SU-DHL-6 (cell line): ENCODE results near the gene OPHN1.
"Not testable (repeated sequence)": the region's sequence is repeated elsewhere in the genome, so short reads cannot be mapped to it uniquely, and the experiment has no call there.

Experiments used
- H2AFZ ChIP-seq: fragments of 200-600 bp; sonication (generic); 2 replicates; pipeline ENCODE4 v1.6.1; 2014; ENCODE audit warnings: low read depth, mild to moderate bottlenecking, moderate library complexity, mixed read lengths, antibody characterized with exemption, low read length; ENCODE audit not compliant: severe bottlenecking
- H3F3A ChIP-seq: fragments of 200-600 bp; shearing (Covaris generic); 2 replicates; pipeline ENCODE4 v1.6.0; 2016; ENCODE audit warnings: antibody characterized with exemption, mild to moderate bottlenecking; ENCODE audit not compliant: insufficient read depth
- H3K27ac ChIP-seq: fragments of 200-600 bp; sonication (generic); 2 replicates; pipeline ENCODE4 v1.5.1; 2016; ENCODE audit warnings: low read depth, mild to moderate bottlenecking, low read length, moderate library complexity, mixed read lengths
- H3K27me3 ChIP-seq: fragments of 200-600 bp; sonication (generic), shearing (Covaris generic); 2 replicates; pipeline ENCODE4 v1.6.0; 2014; ENCODE audit warnings: mild to moderate bottlenecking, low read length
- H3K36me3 ChIP-seq: fragments of 200-600 bp; sonication (generic); 2 replicates; pipeline ENCODE4 v1.6.1; 2014; ENCODE audit warnings: mild to moderate bottlenecking, low read length, mixed read lengths
- H3K4me2 ChIP-seq: fragments of 300-600, 200-600 bp; shearing (Covaris generic), sonication (generic); 2 replicates; pipeline ENCODE4 v1.6.0; 2014; ENCODE audit warnings: low read length, low read depth, mild to moderate bottlenecking; ENCODE audit not compliant: poor library complexity, severe bottlenecking
- H3K4me3 ChIP-seq: fragments of 200-600 bp; sonication (generic); 2 replicates; pipeline ENCODE4 v1.5.1; 2014; ENCODE audit warnings: antibody characterized with exemption, low read length, mild to moderate bottlenecking, mixed read lengths; ENCODE audit not compliant: insufficient read depth, poor library complexity, severe bottlenecking
- H3K79me2 ChIP-seq: fragments of 200-600 bp; sonication (generic); 2 replicates; pipeline ENCODE4 v1.6.1; 2014; ENCODE audit warnings: mild to moderate bottlenecking, low read length, moderate library complexity; ENCODE audit not compliant: insufficient read depth
- H3K9ac ChIP-seq: fragments of 200-600 bp; sonication (generic); 2 replicates; pipeline ENCODE4 v1.7.0; 2014; ENCODE audit warnings: mild to moderate bottlenecking, low read length
- H3K9me2 ChIP-seq: fragments of 200-600 bp; sonication (generic); replicated peaks from 2 replicates; pipeline ENCODE4 v1.6.1; 2014; ENCODE audit warnings: low read length; ENCODE audit not compliant: insufficient read depth
- H3K9me3 ChIP-seq: fragments of 200-600 bp; sonication (generic); 2 replicates; pipeline ENCODE4 v1.6.1; 2014; ENCODE audit warnings: low read length, mixed read lengths; ENCODE audit not compliant: insufficient read depth
- H4K20me1 ChIP-seq: fragments of 200-600 bp; sonication (generic); 2 replicates; pipeline ENCODE4 v1.6.1; 2014; ENCODE audit warnings: low read depth, mild to moderate bottlenecking, antibody characterized with exemption, low read length, moderate library complexity, mixed read lengths
- CTCF ChIP-seq: fragments of 200-600 bp; sonication (generic); IDR thresholded peaks from one replicate; pipeline ENCODE4 v1.5.1; 2017; ENCODE audit warnings: antibody characterized with exemption, mild to moderate bottlenecking, low read length, moderate library complexity; ENCODE audit not compliant: insufficient read depth, poor library complexity, severe bottlenecking
- EZH2phosphoT487 ChIP-seq: fragments of 200-600 bp; sonication (generic), shearing (Covaris generic); conservative IDR thresholded peaks from 2 replicates; pipeline ENCODE4 v1.6.1; 2018; ENCODE audit warnings: mild to moderate bottlenecking, antibody characterized with exemption, low read length, moderate library complexity, mixed read lengths

Gene OPHN1

DNA sequence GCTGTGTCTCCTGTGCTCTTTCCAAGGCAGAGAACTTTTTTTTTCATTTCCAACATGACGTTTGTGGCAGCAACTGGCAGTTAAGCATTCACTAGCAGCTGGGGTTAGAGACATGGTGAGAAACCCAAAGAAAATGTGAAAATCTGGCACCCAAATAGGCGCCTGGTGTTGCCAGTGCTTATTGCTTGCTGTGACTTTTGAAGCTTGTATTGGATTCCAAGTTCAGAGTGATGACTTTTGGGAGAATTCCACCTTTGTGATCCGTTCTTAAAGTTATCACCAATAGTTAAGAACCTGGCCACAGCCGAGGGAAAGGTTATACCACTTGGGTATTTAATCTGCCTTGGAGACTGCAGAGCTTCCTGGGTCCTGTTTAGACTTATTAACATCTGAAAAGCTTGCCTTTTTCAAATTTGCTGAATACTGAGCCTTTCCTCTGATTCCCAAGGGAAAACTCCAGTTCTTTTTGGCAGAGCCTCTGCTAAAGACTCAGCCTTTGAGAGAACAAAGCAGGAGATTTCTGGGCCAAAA lies 101.0 kb downstream of the OPHN1 start:
- no peaks in the 10 kb centered on the region for H3F3A ChIP-seq
- no peaks in the 10 kb centered on the region for H3K9me2 ChIP-seq
- H3K36me3 ChIP-seq = no peaks in the 10 kb centered on the region
- no peak overlapping the region for H2AFZ ChIP-seq
- H3K4me2 ChIP-seq = no peak overlapping the region
- TF ChIP-seq CTCF (no peak), EZH2phosphoT487 (no peak)
- H4K20me1 ChIP-seq = no peaks in the 10 kb centered on the region
- H3K79me2 ChIP-seq = no peaks in the 10 kb centered on the region
- H3K4me3 ChIP-seq = no peak overlapping the region
- H3K9me3 ChIP-seq = no peaks in the 10 kb centered on the region
- no peaks in the 10 kb centered on the region for H3K27me3 ChIP-seq
- no peak overlapping the region for H3K27ac ChIP-seq
- no peak overlapping the region for H3K9ac ChIP-seq

DNA sequence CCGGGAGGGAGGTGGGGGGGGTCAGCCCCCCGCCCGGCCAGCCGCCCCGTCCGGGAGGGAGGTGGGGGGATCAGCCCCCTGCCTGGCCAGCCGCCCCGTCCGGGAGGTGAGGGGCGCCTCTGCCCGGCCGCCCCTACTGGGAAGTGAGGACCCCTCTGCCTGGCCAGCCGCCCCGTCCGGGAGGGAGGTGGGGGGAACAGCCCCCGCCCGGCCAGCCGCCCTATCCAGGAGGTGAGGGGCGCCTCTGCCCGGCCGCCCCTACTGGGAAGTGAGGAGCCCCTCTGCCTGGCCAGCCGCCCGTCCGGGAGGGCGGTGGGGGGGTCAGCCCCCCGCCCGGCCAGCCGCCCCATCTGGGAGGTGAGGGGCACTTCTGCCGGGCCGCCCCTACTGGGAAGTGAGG lies 106.5 kb downstream of the OPHN1 start:
- not testable (repeated sequence) for H4K20me1 ChIP-seq, H3K9ac ChIP-seq, H3K27me3 ChIP-seq, H3K27ac ChIP-seq, H2AFZ ChIP-seq, H3K9me2 ChIP-seq, H3K9me3 ChIP-seq, H3K79me2 ChIP-seq, H3F3A ChIP-seq, H3K4me3 ChIP-seq, H3K4me2 ChIP-seq, H3K36me3 ChIP-seq

GRCh38 chrX:68307769-68308168 lies 125.5 kb downstream of the OPHN1 start:
- Histone ChIP-seq H3K79me2 (no peaks in the 10 kb centered on the region), H3K27me3 (no peaks in the 10 kb centered on the region), H3F3A (no peaks in the 10 kb centered on the region), H3K36me3 (no peaks in the 10 kb centered on the region), H3K9me3 (no peaks in the 10 kb centered on the region), H3K9me2 (no peaks in the 10 kb centered on the region), H4K20me1 (no peaks in the 10 kb centered on the region), H3K9ac (no peak overlapping the region), H3K4me3 (no peak overlapping the region), H3K27ac (no peak overlapping the region), H3K4me2 (no peak overlapping the region), H2AFZ (no peak overlapping the region)
- TF ChIP-seq CTCF = no peak
- TF ChIP-seq EZH2phosphoT487 = no peak

- H3K4me2 ChIP-seq = no peak overlapping the region
- no peaks in the 10 kb centered on the region for H3K36me3 ChIP-seq
- no peaks in the 10 kb centered on the region for H4K20me1 ChIP-seq
- H3F3A ChIP-seq = no peaks in the 10 kb centered on the region
- H3K4me3 ChIP-seq = no peak overlapping the region
- H2AFZ ChIP-seq = no peak overlapping the region
- no peaks in the 10 kb centered on the region for H3K79me2 ChIP-seq
- no peak overlapping the region for H3K9ac ChIP-seq
- no peaks in the 10 kb centered on the region for H3K9me3 ChIP-seq
- H3K27ac ChIP-seq = no peak overlapping the region
- no peaks in the 10 kb centered on the region for H3K9me2 ChIP-seq
- no peak for TF ChIP-seq CTCF
- no peak for TF ChIP-seq EZH2phosphoT487
- no peaks in the 10 kb centered on the region for H3K27me3 ChIP-seq
Measured at GRCh38 chrX:68304602-68305001, 128.7 kb downstream of the OPHN1 start.
